ENCODE data around the gene CRTC3. TPM values are rescaled to one million over a fixed set of nuclear protein-coding genes. Genes with fewer than 3 reads are reported as not detected.
"Not testable (repeated sequence)": the region's sequence is repeated elsewhere in the genome, so short reads cannot be mapped to it uniquely, and the experiment has no call there.

The CRTC3 gene
- total RNA-seq, 2 donors from 2014 or later = 26.4 to 32.5 TPM

DNA sequence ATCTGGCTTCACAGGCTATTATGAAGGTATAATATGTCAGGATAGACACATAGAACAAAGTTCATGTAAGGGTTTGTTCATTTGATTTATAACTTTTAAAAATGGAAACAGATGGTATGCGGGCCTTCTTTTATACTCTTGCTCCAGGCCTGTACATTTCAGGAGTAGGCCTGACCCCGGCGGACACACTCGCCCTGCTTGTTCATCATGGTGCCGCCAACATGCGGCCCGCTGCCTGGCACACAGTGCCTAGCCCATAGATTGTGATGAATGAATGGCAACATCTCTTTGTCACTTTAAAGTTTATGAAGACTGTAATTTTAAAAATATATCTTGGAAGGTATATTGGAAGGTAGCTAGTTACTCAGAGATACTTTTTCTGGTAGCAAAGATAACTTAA, 95.3 kb downstream of the CRTC3 start:
- Histone ChIP-seq H3K4me1 (peaks cover 0 to 6% of the 10 kb centered on the region in 2 donors), H3K27me3 (no peaks in the 10 kb centered on the region), H3K36me3 (peaks cover 78% of the 10 kb centered on the region), H3K9me3 (no peaks in the 10 kb centered on the region), H3K27ac (no peak overlapping the region), H3K4me3 (no peak overlapping the region)
- TF ChIP-seq, protein P1, sequence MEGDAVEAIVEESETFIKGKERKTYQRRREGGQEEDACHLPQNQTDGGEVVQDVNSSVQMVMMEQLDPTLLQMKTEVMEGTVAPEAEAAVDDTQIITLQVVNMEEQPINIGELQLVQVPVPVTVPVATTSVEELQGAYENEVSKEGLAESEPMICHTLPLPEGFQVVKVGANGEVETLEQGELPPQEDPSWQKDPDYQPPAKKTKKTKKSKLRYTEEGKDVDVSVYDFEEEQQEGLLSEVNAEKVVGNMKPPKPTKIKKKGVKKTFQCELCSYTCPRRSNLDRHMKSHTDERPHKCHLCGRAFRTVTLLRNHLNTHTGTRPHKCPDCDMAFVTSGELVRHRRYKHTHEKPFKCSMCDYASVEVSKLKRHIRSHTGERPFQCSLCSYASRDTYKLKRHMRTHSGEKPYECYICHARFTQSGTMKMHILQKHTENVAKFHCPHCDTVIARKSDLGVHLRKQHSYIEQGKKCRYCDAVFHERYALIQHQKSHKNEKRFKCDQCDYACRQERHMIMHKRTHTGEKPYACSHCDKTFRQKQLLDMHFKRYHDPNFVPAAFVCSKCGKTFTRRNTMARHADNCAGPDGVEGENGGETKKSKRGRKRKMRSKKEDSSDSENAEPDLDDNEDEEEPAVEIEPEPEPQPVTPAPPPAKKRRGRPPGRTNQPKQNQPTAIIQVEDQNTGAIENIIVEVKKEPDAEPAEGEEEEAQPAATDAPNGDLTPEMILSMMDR (IDR thresholded peaks at IDR 0.05) = no peak
- no peak for DNase-seq (ENCODE audit: low spot score)

DNA sequence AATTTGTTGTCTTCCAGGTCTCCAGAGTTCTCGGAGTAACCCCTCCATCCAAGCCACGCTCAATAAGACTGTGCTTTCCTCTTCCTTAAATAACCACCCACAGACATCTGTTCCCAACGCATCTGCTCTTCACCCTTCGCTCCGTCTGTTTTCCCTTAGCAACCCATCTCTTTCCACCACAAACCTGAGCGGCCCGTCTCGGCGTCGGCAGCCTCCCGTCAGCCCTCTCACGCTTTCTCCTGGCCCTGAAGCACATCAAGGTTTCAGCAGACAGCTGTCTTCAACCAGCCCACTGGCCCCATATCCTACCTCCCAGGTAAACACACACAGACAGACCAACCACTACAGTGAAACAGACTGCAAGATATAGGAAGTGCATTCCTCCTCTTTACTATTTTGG, 99.5 kb downstream of the CRTC3 start:
- H3K36me3 ChIP-seq = peaks cover 82% of the 10 kb centered on the region
- no peak for DNase-seq (ENCODE audit: low spot score)

DNA sequence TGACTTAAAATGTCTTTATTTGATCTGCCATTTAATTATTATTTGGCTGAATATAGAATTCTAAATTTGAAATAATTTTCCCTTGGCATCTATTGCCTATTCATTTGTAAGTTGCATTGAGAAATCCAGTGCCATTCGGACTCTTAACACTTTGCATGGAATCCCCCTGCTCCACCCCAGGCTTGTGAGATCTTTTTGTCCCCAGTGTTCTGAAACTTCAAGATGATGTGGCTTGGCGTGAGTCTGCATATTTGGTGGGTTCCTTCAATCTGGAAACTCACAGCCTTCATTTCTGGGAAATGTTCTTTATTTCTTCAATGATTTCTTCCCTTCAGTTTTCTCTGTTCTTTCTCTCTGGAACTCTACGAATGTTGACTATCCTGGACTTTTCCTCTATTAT, 103.6 kb downstream of the CRTC3 start:
- Histone ChIP-seq H3K4me1 (no peaks in the 10 kb centered on the region), H3K4me3 (no peak overlapping the region), H3K36me3 (peaks cover 68% of the 10 kb centered on the region), H3K9me3 (no peaks in the 10 kb centered on the region), H3K27ac (no peak overlapping the region), H3K27me3 (no peaks in the 10 kb centered on the region)
- no peak for DNase-seq (ENCODE audit: low spot score)
- TF ChIP-seq, protein P1 (IDR thresholded peaks at IDR 0.05) = no peak

More for the DNA sequence above, 99.5 kb downstream of the CRTC3 start:
- H3K4me1 ChIP-seq = peaks cover 0 to 3% of the 10 kb centered on the region in 2 donors
- no peak overlapping the region for H3K27ac ChIP-seq
- no peak overlapping the region for H3K4me3 ChIP-seq
- no peaks in the 10 kb centered on the region for H3K9me3 ChIP-seq
- H3K27me3 ChIP-seq = no peaks in the 10 kb centered on the region
- TF ChIP-seq, protein P1 (IDR thresholded peaks at IDR 0.05) = no peak

DNA sequence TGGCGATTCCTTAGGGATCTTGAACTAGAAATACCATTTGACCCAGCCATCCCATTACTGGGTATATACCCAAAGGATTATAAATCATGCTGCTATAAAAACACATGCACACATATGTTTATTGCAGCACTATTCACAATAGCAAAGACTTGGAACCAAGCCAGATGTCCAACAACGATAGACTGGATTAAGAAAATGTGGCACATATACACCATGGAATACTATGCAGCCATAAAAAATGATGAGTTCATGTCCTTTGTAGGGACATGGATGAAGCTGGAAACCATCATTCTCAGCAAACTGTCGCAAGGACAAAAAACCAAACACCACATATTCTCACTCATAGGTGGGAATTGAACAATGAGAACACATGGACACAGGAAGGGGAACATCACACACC, 107.3 kb downstream of the CRTC3 start:
- peaks cover 64% of the 10 kb centered on the region for H3K36me3 ChIP-seq
- H3K27me3 ChIP-seq; H3K4me3 ChIP-seq; H3K27ac ChIP-seq; DNase-seq (ENCODE audit: low spot score); H3K4me1 ChIP-seq; H3K9me3 ChIP-seq: not testable (repeated sequence)

DNA sequence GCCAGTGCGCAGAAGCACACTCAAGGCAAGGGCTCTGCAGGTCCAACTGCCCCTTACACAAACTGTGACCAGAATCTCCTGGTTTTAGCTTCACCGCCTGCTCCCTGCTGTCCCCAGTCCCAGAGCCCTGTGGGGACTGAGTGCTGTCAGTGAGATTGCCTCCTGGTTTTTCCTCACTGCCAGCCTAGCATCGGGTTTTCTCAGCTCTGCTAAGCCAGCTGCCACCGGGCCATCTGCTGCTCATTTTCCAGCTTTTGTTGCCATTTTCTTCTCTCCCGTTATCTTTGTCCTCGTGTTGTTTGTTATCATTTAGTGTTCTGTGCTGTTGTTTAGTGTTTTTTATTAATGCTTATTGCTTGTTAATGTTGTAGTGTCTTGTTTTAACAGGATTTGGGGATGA, 108.0 kb downstream of the CRTC3 start:
- Histone ChIP-seq H3K27me3 (no peaks in the 10 kb centered on the region), H3K4me1 (no peaks in the 10 kb centered on the region), H3K27ac (no peak overlapping the region), H3K4me3 (no peak overlapping the region), H3K36me3 (peaks cover 64% of the 10 kb centered on the region), H3K9me3 (no peaks in the 10 kb centered on the region)
- TF ChIP-seq, protein P1 (IDR thresholded peaks at IDR 0.05) = no peak
- DNase-seq (ENCODE audit: low spot score) = no peak

DNA sequence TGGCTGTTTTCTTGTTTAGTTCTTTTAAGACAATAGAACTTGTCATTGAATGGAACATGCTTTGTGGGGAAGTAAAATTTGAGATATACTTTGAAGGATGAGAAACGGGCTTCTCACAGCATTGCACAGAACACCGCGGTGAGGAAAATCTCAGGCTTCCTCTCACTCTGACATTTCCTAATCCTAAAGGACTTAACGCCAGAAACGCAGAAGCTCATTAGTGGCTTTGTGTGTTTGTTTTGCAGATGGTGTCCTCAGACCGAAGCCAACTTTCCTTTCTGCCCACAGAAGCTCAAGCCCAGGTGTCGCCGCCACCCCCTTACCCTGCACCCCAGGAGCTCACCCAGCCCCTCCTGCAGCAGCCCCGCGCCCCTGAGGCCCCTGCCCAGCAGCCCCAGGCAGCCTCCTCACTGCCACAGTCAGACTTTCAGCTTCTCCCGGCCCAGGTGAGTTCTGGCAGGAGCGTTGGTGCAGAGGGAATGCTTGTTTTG, 108.5 kb downstream of the CRTC3 start:
- TF ChIP-seq, protein P1 (IDR thresholded peaks at IDR 0.05) = no peak
- H3K4me3 ChIP-seq = no peak overlapping the region
- H3K36me3 ChIP-seq = peaks cover 68% of the 10 kb centered on the region
- DNase-seq (ENCODE audit: low spot score) = no peak
- no peaks in the 10 kb centered on the region for H3K27me3 ChIP-seq
- no peaks in the 10 kb centered on the region for H3K9me3 ChIP-seq
- no peaks in the 10 kb centered on the region for H3K4me1 ChIP-seq
- H3K27ac ChIP-seq = no peak overlapping the region

All from right atrium auricular region (tissue), 2 donors.